HG02642 (cell line): ENCODE data around the gene SLC5A9.
"Not testable (repeated sequence)": the region's sequence is repeated elsewhere in the genome, so short reads cannot be mapped to it uniquely, and the experiment has no call there.

Experiments used
- ATAC-seq: cut with Tn5 transposase; IDR thresholded peaks from one replicate; pipeline ENCODE4 v1.9.1; 2021; ENCODE audit warnings: mild to moderate bottlenecking; ENCODE audit not compliant: unreplicated experiment, poor library complexity

The SLC5A9 gene

GRCh38 chr1:48208652-48209051, 13.9 kb upstream of the SLC5A9 start:
- ATAC-seq = no peak

- not testable (repeated sequence) for ATAC-seq
Measured at GRCh38 chr1:48213462-48213861, 9.1 kb upstream of the SLC5A9 start.

GRCh38 chr1:48214366-48214765, 8.2 kb upstream of the SLC5A9 start:
- not testable (repeated sequence) for ATAC-seq

- ATAC-seq = no peak
Measured at GRCh38 chr1:48214820-48215219, 7.7 kb upstream of the SLC5A9 start.

GRCh38 chr1:48215222-48215621, 7.3 kb upstream of the SLC5A9 start:
- ATAC-seq = no peak

- no peak for ATAC-seq
Measured at GRCh38 chr1:48215889-48216288, 6.6 kb upstream of the SLC5A9 start.

GRCh38 chr1:48216313-48216712, 6.2 kb upstream of the SLC5A9 start:
- ATAC-seq = no peak

- ATAC-seq = no peak
Measured at GRCh38 chr1:48216941-48217340, 5.6 kb upstream of the SLC5A9 start.

- ATAC-seq = no peak
Measured at GRCh38 chr1:48217856-48218255, 4.7 kb upstream of the SLC5A9 start.

- no peak for ATAC-seq
Measured at GRCh38 chr1:48219803-48220202, 2.7 kb upstream of the SLC5A9 start.

- ATAC-seq = no peak
Measured at GRCh38 chr1:48221122-48221521, 1.4 kb upstream of the SLC5A9 start.

- no peak for ATAC-seq
Measured at GRCh38 chr1:48221657-48222056, 859 bp upstream of the SLC5A9 start.

- ATAC-seq = no peak
Measured at GRCh38 chr1:48223366-48224240, 1.1 kb downstream of the SLC5A9 start.

- ATAC-seq = no peak
Measured at GRCh38 chr1:48224791-48225190, 2.3 kb downstream of the SLC5A9 start.

GRCh38 chr1:48225579-48225978, 3.1 kb downstream of the SLC5A9 start:
- no peak for ATAC-seq

- no peak for ATAC-seq
Measured at GRCh38 chr1:48227165-48228013, 4.9 kb downstream of the SLC5A9 start.

GRCh38 chr1:48228156-48228555, 5.6 kb downstream of the SLC5A9 start:
- ATAC-seq = no peak

- no peak for ATAC-seq
Measured at GRCh38 chr1:48229317-48229716, 6.8 kb downstream of the SLC5A9 start.

GRCh38 chr1:48230236-48230635, 7.7 kb downstream of the SLC5A9 start:
- no peak for ATAC-seq

- no peak for ATAC-seq
Measured at GRCh38 chr1:48232722-48233121, 10.2 kb downstream of the SLC5A9 start.
